Neutrophil (primary cell): ENCODE results near the gene ITGB1BP2.

Source experiments
- H3K27ac ChIP-seq: fragments of 200-600 bp; sonication (generic); 2 replicates; pipeline ENCODE4 v1.5.1; 2016; ENCODE audit warnings: mild to moderate bottlenecking, moderate library complexity
- H3K27me3 ChIP-seq: fragments of 200-600 bp; sonication (generic); 2 replicates; pipeline ENCODE4 v1.6.0; 2016; ENCODE audit warnings: mild to moderate bottlenecking
- H3K36me3 ChIP-seq: fragments of 200-600 bp; sonication (generic); 2 replicates; pipeline ENCODE4 v1.5.1; 2017
- H3K4me1 ChIP-seq, 2 experiments: fragments of 200-600 bp in 1 of 2; sonication (generic) in 1 of 2; 1 replicate in 1 of 2; 2 replicates in 1 of 2; pipeline versions ENCODE4 v1.5.1 to v1.6.1; 2013 to 2016; ENCODE audit warnings: low read depth in 1 of 2, low read length in 1 of 2, mild to moderate bottlenecking in 1 of 2, moderate library complexity in 1 of 2; ENCODE audit not compliant: control insufficient read depth in 1 of 2, insufficient read depth in 1 of 2
- H3K4me3 ChIP-seq, 2 experiments: fragments of 200-600 bp in 1 of 2; sonication (generic) in 1 of 2; 1 replicate in 1 of 2; 2 replicates in 1 of 2; pipeline ENCODE4 v1.5.1; 2013 to 2016; ENCODE audit warnings: low read depth in 1 of 2, low read length in 1 of 2, mild to moderate bottlenecking in 1 of 2, moderate library complexity in 1 of 2
- H3K9me3 ChIP-seq: fragments of 200-600 bp; sonication (generic); 2 replicates; pipeline ENCODE4 v1.5.1; 2016
- TF ChIP-seq, protein P1 (sequence below): fragments of 200-600 bp; sonication (generic); IDR thresholded peaks from 2 replicates; pipeline ENCODE4 v1.5.1; 2016; ENCODE audit warnings: antibody characterized with exemption

ITGB1BP2 gene

GRCh38 chrX:71301195-71301924 lies at the start of gene ITGB1BP2:
Gene ITGB1BP2, plus strand, starts transcription at chrX:71301750. Its CDS starts 57 bp downstream, at chrX:71301807.
- Histone ChIP-seq H3K4me1 (peaks cover 0 to 4% of the 10 kb centered on the region in 2 experiments), H3K9me3 (no peaks in the 10 kb centered on the region), H3K36me3 (peaks cover 42% of the 10 kb centered on the region), H3K27me3 (no peaks in the 10 kb centered on the region), H3K27ac (no peak within 1 kb of the TSS), H3K4me3 (no peak within 1 kb of the TSS)
- TF ChIP-seq, protein P1, sequence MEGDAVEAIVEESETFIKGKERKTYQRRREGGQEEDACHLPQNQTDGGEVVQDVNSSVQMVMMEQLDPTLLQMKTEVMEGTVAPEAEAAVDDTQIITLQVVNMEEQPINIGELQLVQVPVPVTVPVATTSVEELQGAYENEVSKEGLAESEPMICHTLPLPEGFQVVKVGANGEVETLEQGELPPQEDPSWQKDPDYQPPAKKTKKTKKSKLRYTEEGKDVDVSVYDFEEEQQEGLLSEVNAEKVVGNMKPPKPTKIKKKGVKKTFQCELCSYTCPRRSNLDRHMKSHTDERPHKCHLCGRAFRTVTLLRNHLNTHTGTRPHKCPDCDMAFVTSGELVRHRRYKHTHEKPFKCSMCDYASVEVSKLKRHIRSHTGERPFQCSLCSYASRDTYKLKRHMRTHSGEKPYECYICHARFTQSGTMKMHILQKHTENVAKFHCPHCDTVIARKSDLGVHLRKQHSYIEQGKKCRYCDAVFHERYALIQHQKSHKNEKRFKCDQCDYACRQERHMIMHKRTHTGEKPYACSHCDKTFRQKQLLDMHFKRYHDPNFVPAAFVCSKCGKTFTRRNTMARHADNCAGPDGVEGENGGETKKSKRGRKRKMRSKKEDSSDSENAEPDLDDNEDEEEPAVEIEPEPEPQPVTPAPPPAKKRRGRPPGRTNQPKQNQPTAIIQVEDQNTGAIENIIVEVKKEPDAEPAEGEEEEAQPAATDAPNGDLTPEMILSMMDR: no peak

DNA sequence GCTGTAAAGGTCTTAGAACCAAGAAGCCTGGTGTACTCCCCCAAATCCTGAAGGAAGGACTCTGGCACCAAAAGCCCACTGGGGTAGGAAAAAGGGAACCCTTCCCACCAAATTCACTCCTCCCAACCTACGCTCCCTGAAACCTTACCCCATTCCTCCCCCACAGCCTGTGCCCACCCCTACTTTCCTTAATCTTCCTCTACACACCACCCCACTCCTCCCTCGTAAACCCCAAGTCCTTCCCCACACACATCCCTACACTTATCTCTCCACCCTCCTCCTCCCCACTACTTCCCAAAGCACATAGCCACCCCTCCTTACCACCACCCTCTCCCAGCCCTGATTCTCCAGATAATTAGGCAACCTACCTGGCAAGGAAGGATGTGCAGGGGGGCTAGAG lies 49.3 kb upstream of the ITGB1BP2 start:
- Histone ChIP-seq H3K27me3 (no peaks in the 10 kb centered on the region), H3K27ac (no peak overlapping the region), H3K36me3 (peaks cover 13% of the 10 kb centered on the region), H3K9me3 (no peaks in the 10 kb centered on the region), H3K4me1 (peaks cover 14 to 18% of the 10 kb centered on the region in 2 experiments), H3K4me3 (no peak overlapping the region)
- TF ChIP-seq, protein P1: no peak

DNA sequence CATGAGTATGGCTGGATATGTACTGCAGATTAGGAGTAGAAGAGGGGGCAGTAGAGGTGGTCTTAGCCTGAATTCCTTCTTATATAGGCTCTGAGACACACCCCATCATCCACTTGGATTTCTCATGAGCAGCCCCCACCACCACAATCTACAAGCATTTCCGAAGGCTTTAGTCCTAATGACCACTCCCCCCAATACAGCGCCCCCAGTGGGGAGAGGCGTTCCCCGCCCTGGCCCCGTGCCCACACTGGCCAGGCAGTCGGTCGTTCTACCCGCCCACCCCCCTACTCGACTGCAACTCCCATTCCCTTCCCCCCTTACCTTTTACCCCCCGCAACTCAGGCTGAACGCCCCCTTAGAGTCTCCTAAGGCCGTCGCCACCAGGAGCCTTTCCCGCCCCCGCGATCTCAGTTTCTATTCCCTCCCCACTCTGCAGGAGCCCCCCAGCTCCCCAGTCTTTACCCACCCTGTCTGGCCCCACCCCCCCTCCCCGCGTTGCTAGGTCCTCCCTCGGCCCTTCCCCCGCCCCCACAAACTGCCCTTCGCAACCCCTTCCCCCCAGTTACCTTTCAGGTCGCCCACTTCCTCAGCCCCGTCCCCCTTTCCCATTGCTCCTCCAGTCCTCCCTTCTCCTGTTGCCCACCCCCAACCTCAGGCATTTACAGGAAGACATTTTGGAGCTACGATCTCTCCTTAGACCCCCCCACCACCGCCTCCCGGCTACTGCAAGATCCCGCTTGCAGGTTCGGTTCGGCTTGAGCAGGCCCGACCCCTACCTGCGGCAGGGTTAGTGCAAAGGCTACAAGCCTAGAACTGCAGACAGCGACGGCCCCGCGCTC lies 48.1 kb upstream of the ITGB1BP2 start:
- TF ChIP-seq, protein P1: no peak
- Histone ChIP-seq H3K4me1 (peaks cover 14 to 18% of the 10 kb centered on the region in 2 experiments), H3K36me3 (peaks cover 2% of the 10 kb centered on the region), H3K27me3 (no peaks in the 10 kb centered on the region), H3K4me3 (peak overlapping the region; percentile 68 to 69), H3K27ac (peak overlapping the region; percentile 29), H3K9me3 (no peaks in the 10 kb centered on the region)

- Histone ChIP-seq H3K4me3 (peak within 1 kb of the TSS; percentile 68 to 69), H3K4me1 (peaks cover 14 to 18% of the 10 kb centered on the region in 2 experiments), H3K9me3 (no peaks in the 10 kb centered on the region), H3K27me3 (no peaks in the 10 kb centered on the region), H3K27ac (peak within 1 kb of the TSS; percentile 29), H3K36me3 (no peaks in the 10 kb centered on the region)
- TF ChIP-seq, protein P1: no peak
These were observed 47.2 kb upstream of the ITGB1BP2 start, which contains the start of gene ZMYM3 for GRCh38 chrX:71254092-71254963. Gene ZMYM3, minus strand, starts transcription at chrX:71254140. Its CDS starts 885 bp downstream, at chrX:71253255.

GRCh38 chrX:71256051-71256450 lies 45.5 kb upstream of the ITGB1BP2 start:
- TF ChIP-seq, protein P1: no peak

More at GRCh38 chrX:71256051-71256450, 45.5 kb upstream of the ITGB1BP2 start:
- no peak overlapping the region for H3K27ac ChIP-seq
- H3K36me3 ChIP-seq: no peaks in the 10 kb centered on the region
- H3K9me3 ChIP-seq: no peaks in the 10 kb centered on the region
- H3K27me3 ChIP-seq: no peaks in the 10 kb centered on the region
- peaks cover 14 to 18% of the 10 kb centered on the region in 2 experiments for H3K4me1 ChIP-seq
- no peak overlapping the region for H3K4me3 ChIP-seq
